GM23248 (cell line): Measurements from ENCODE around the gene GPC1. TPM values are rescaled to one million over a fixed set of nuclear protein-coding genes. Genes with fewer than 3 reads are reported as not detected.

Experiments used
- DNase-seq: peaks from one replicate; pipeline ENCODE4 v3.0.0-alpha.2; 2015
- H2AFZ ChIP-seq: fragments of 200-600 bp; sonication (generic); 2 replicates; pipeline ENCODE4 v1.6.1; 2016; ENCODE audit warnings: antibody characterized with exemption
- H3F3A ChIP-seq: fragments of 200-600 bp; sonication (generic); 2 replicates; pipeline ENCODE4 v1.6.1; 2016; ENCODE audit warnings: mild to moderate bottlenecking, antibody characterized with exemption, mixed run types; ENCODE audit not compliant: insufficient read depth
- H3K27ac ChIP-seq: fragments of 200-600 bp; sonication (generic); 2 replicates; pipeline ENCODE4 v1.5.1; 2016; ENCODE audit warnings: mild to moderate bottlenecking
- H3K27me3 ChIP-seq: fragments of 200-600 bp; sonication (generic); replicated peaks from 2 replicates; pipeline ENCODE4 v1.6.1; 2016; ENCODE audit warnings: mild to moderate bottlenecking; ENCODE audit not compliant: insufficient read depth
- H3K36me3 ChIP-seq: fragments of 200-600 bp; sonication (generic); 2 replicates; pipeline ENCODE4 v1.6.1; 2016; ENCODE audit warnings: low read depth, mild to moderate bottlenecking
- H3K4me1 ChIP-seq: fragments of 200-600 bp; sonication (generic); 2 replicates; pipeline ENCODE4 v1.6.1; 2016; ENCODE audit warnings: mild to moderate bottlenecking; ENCODE audit not compliant: insufficient read depth
- H3K4me2 ChIP-seq: fragments of 200-600 bp; sonication (generic); one replicate; pipeline ENCODE4 v1.6.1; 2016; ENCODE audit warnings: mild to moderate bottlenecking; ENCODE audit not compliant: unreplicated experiment
- H3K4me3 ChIP-seq: fragments of 200-600 bp; sonication (generic); 2 replicates; pipeline ENCODE4 v1.5.1; 2016; ENCODE audit warnings: mild to moderate bottlenecking
- H3K79me2 ChIP-seq: fragments of 200-600 bp; sonication (generic); 2 replicates; pipeline ENCODE4 v1.6.1; 2016; ENCODE audit warnings: mild to moderate bottlenecking; ENCODE audit not compliant: insufficient read depth
- H3K9ac ChIP-seq: fragments of 200-600 bp; sonication (generic); 2 replicates; pipeline ENCODE4 v1.6.1; 2016; ENCODE audit warnings: mild to moderate bottlenecking
- H3K9me2 ChIP-seq: fragments of 200-600 bp; sonication (generic); 2 replicates; pipeline ENCODE4 v1.6.1; 2016; ENCODE audit warnings: mixed run types, mild to moderate bottlenecking, moderate library complexity; ENCODE audit not compliant: insufficient read depth
- H3K9me3 ChIP-seq: fragments of 200-600 bp; sonication (generic); one replicate; pipeline ENCODE4 v1.6.1; 2017; ENCODE audit warnings: low read depth
- H4K20me1 ChIP-seq: fragments of 200-600 bp; sonication (generic); 2 replicates; pipeline ENCODE4 v1.6.0; 2016; ENCODE audit not compliant: insufficient read depth
- EZH2 ChIP-seq: fragments of 200-600 bp; sonication (generic); IDR thresholded peaks from 2 replicates; pipeline ENCODE4 v1.6.1; 2018; ENCODE audit warnings: antibody characterized with exemption, mild to moderate bottlenecking; ENCODE audit not compliant: insufficient read depth, poor library complexity, severe bottlenecking
- EZH2phosphoT487 ChIP-seq: fragments of 200-600 bp; sonication (generic); IDR thresholded peaks from 2 replicates; pipeline ENCODE4 v1.6.1; 2018; ENCODE audit warnings: antibody characterized with exemption, moderate library complexity, mild to moderate bottlenecking, low read depth; ENCODE audit not compliant: insufficient read depth
- WGBS, 2 experiments: methylation state at CpG; one replicate each; pipeline ENCODE4 v1.1.6; 2015 to 2017; ENCODE audit warnings: low lambda C conversion rate in 2 of 2, low coverage in 1 of 2; ENCODE audit errors: missing lambda C conversion rate in 2 of 2; 5-methylcytosine and 5-hydroxymethylcytosine counted together
- in situ Hi-C: fragments of 300-500 bp; cut with MboI; formaldehyde crosslinking; loops from 2 replicates; pipeline ENCODE4 v1.15.0; 2020
- polyA plus RNA-seq: library from polyadenylated mRNA; unstranded; fragments of >200 nt; fragmentation: Nextera tagmentation; extraction: Ambion mirVana; gene quantifications from 2 replicates; pipeline ENCODE4 v1.2.1, GENCODE V29; 2016
- total RNA-seq: library from RNA; depleted of rRNA; stranded (reverse); fragments of >200 nt; shearing (Covaris generic); gene quantifications from 2 replicates; pipeline ENCODE4 v1.2.3, GENCODE V29; 2014

The GPC1 gene
- total and polyA plus RNA-seq, 2 experiments from 2014 or later, result 66.4 to 88.2 TPM

GRCh38 chr2:240428245-240428644 is 7.2 kb upstream of the GPC1 start:
- WGBS, 2 experiments, result 83% methylated on average over 5 of the region's 5 CpGs
- DNase-seq, result no peak
- H3K9me3 ChIP-seq, result no peaks in the 10 kb centered on the region
- H3K9ac ChIP-seq, result no peak overlapping the region
- H3K4me1 ChIP-seq, result no peaks in the 10 kb centered on the region
- no peak overlapping the region for H3K4me2 ChIP-seq
- H4K20me1 ChIP-seq, result no peaks in the 10 kb centered on the region
- H2AFZ ChIP-seq, result no peak overlapping the region
- no peak for TF ChIP-seq EZH2
- no peak for TF ChIP-seq EZH2phosphoT487
- H3K27me3 ChIP-seq, result no peaks in the 10 kb centered on the region; the same call in 1 of the 2 replicates
- 0 out of 2 replicates have a peak, but pooled peaks cover 8% of the 10 kb centered on the region for H3F3A ChIP-seq
- H3K9me2 ChIP-seq, result no peaks in the 10 kb centered on the region
- H3K4me3 ChIP-seq, result no peak overlapping the region
- in situ Hi-C loops, result no loop called here
- no peak overlapping the region for H3K27ac ChIP-seq
- H3K36me3 ChIP-seq, result no peaks in the 10 kb centered on the region
- H3K79me2 ChIP-seq, result no peaks in the 10 kb centered on the region

- 72 to 77% methylated on average over 10 of the region's 10 CpGs for WGBS, 2 experiments
These were observed 6.1 kb upstream of the GPC1 start for GRCh38 chr2:240429341-240429871.

DNA sequence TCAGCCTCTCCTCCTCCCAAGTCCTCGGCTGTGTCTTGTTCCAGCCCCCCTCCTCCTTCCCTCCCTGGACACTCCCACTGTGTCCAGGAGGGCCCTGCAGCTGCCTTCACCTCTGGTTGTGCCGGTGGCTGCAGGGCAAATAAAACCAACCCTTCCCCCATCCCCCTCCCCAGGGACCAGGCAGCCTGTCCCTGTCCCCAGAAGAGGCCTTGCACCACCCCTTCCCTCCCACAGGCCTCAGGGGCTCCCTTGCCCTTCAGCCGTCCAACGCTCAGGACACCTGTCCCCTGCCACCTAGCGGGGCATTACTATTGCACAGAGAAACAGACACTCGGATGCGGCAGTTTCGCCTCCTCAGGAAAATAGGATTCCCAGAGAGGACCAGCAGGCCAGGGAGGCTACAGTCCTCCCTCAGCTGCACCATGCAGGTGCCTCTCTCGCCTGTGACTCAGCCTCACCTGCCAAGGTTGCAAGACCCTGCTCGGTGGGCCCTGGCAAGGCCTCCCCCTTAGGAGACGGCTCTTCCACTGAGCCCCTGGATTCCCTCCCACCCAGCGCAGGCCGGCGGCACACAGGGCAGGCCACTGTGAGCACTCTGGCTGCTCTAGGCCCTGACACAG is 5.5 kb upstream of the GPC1 start:
- 83 to 84% methylated on average over 9 to 14 of the region's 14 CpGs for WGBS, 2 experiments
- Histone ChIP-seq H2AFZ (no peak overlapping the region), H3K9ac (no peak overlapping the region), H3K9me2 (no peaks in the 10 kb centered on the region), H3K9me3 (no peaks in the 10 kb centered on the region), H3F3A (0 out of 2 replicates have a peak, but pooled peaks cover 8% of the 10 kb centered on the region), H3K27me3 (no peaks in the 10 kb centered on the region), H3K79me2 (no peaks in the 10 kb centered on the region), H3K4me1 (peaks cover 10% of the 10 kb centered on the region), H3K27ac (no peak overlapping the region), H3K4me2 (no peak overlapping the region), H3K36me3 (no peaks in the 10 kb centered on the region), H4K20me1 (no peaks in the 10 kb centered on the region), H3K4me3 (no peak overlapping the region)
- in situ Hi-C loops, result no loop called here
- no peak for DNase-seq
- TF ChIP-seq EZH2phosphoT487, result no peak
- no peak for TF ChIP-seq EZH2

More at GRCh38 chr2:240429341-240429871, 6.1 kb upstream of the GPC1 start:
- Histone ChIP-seq H3K27ac (no peak overlapping the region), H3K79me2 (no peaks in the 10 kb centered on the region), H3K4me3 (no peak overlapping the region), H3K27me3 (no peaks in the 10 kb centered on the region), H3K9me2 (no peaks in the 10 kb centered on the region), H2AFZ (no peak overlapping the region), H3F3A (0 out of 2 replicates have a peak, but pooled peaks cover 8% of the 10 kb centered on the region), H3K4me1 (peaks cover 10% of the 10 kb centered on the region), H3K36me3 (no peaks in the 10 kb centered on the region), H3K9ac (no peak overlapping the region), H3K9me3 (no peaks in the 10 kb centered on the region), H3K4me2 (no peak overlapping the region), H4K20me1 (no peaks in the 10 kb centered on the region)
- TF ChIP-seq EZH2 (no peak), EZH2phosphoT487 (no peak)
- no peak for DNase-seq
- in situ Hi-C loops, result no loop called here

GRCh38 chr2:240430595-240430994 is 4.9 kb upstream of the GPC1 start:
- H3K27me3 ChIP-seq, result no peaks in the 10 kb centered on the region
- 0 out of 2 replicates have a peak, but pooled peaks cover 8% of the 10 kb centered on the region for H3F3A ChIP-seq
- H3K9me2 ChIP-seq, result no peaks in the 10 kb centered on the region
- WGBS, 2 experiments, result 82 to 94% methylated on average over 5 of the region's 5 CpGs
- in situ Hi-C loops, result no loop called here
- H4K20me1 ChIP-seq, result no peaks in the 10 kb centered on the region
- H3K9ac ChIP-seq, result no peak overlapping the region
- no peak overlapping the region for H3K4me2 ChIP-seq
- no peaks in the 10 kb centered on the region for H3K36me3 ChIP-seq
- no peak for TF ChIP-seq EZH2phosphoT487
- TF ChIP-seq EZH2, result no peak
- H3K4me3 ChIP-seq, result no peak overlapping the region
- no peak overlapping the region for H3K27ac ChIP-seq
- H3K79me2 ChIP-seq, result no peaks in the 10 kb centered on the region
- peaks cover 10% of the 10 kb centered on the region for H3K4me1 ChIP-seq
- H3K9me3 ChIP-seq, result no peaks in the 10 kb centered on the region
- H2AFZ ChIP-seq, result no peak overlapping the region
- no peak for DNase-seq
